ENCODE measurements around the gene UBR3.

The UBR3 gene

DNA sequence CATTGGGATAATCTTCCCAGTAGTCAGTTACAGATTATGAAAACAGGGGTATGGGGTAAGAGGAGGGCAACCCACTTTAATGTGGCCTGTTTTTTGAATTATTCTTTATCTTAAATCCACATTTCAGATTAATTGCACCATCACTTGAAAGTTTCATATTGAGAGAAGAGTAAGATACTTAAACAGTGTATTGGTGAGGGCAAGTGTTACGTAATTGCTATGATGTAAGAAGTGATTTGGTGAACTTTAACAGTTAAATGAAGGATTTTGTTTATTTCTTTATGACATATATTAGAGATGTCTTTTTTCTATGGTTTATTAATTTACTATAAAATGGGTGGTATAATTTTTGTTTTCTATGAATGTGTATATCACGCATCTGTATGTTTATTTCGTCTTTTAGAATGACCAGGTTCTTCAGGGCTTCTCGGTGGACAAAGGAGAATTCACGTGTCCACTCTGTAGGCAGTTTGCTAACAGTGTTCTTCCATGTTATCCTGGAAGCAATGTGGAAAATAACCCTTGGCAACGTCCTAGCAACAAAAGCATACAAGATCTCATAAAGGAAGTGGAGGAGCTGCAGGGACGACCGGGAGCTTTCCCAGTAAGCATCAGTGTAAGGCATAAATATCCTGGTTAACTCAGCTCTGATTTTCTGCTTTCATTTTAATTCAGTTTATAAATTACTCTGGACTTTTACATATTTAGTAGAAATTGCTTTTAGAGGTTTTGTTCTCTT is 179.5 kb downstream of the UBR3 start:
- DNase-seq, result no peak

DNA sequence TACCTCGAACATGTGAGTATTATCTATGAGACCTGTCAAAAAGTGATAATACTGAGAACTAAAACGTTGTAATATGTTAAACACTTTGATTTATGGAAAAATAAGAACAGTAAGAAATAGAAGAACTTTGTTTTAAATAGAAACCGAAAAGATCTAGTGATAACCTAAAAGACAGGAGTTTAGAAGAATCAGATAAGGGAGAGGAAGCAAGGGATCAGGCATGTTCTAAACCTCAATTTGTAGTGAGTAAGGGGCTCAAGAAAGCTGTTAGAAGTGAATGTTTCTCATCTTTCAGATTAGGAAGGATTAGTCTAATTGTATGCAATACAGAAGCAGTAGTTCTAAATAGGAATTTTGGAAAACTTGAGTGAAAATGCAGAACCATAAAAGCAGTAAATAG is 182.0 kb downstream of the UBR3 start:
- DNase-seq, result no peak

DNA sequence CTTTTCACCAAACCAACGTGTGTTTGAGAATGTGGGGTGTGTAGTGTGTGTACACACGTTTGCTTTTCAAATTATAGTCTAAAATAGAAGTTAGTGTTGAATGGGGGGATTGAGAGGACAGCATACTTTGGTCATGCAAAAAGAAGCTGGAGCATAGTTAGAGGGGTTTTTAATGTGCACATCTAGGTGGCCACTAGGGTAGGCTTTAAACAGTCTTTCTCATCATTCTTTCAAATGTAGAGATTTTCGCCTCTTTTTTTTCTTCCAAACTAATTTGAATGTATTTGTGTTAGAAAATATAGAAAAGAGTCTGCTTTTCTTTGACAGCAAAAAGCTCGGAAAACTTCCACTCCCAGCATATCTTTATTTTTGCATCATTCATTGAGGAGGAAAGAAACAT is 185.5 kb downstream of the UBR3 start:
- no peak for DNase-seq

DNA sequence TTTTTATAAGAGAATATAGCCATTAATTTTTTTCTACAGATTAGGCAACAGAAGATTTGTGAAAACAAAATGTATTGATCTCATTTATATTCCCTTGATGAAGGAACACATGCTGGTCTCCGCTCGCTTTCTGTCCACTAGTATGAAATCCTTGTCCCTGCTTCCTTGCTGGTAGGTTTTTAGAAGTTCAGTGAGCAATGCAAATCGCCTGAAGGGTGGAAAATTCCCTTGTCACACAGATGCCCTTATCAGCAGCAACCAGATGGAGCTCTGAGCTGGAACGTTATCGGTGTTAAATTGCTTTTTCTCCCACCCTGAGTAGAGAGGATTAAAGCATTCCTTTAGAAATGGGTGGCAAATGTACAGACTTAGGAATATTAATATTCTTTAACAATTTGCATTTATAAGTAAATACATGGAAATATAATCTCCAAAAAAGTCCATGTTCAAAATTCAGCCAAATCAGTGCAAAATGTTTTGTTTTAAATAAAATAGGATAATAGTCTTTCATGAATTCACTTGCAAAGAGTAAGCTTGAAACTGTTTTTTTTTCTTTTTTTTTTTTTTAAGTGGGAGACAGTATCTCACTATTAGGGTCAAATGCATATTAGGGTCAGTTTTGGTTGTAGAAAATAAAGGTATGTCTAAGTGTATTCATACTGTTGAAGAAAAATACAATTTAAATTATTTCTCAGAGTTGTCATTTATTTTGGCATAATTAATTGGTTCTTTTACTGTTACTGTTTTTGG is 186.7 kb downstream of the UBR3 start:
- no peak for DNase-seq

DNA sequence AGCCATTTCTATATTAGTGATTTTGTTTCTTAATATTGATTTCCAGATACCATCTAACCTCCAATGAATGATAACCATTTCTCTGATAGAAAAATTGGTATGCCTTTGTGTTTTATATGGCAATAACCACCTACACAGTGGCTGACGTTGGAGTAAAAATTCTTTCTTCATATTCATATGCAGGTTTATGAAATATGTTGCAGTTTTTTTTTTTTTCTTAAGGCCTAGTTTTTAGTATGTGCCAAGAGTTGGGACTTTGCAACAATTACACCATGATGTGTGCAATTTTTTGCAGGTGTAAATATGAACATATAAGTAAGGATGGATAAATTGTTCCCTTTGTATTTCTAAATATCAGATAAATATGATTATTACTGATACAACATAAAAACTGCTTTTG is 187.5 kb downstream of the UBR3 start:
- DNase-seq, result no peak

DNA sequence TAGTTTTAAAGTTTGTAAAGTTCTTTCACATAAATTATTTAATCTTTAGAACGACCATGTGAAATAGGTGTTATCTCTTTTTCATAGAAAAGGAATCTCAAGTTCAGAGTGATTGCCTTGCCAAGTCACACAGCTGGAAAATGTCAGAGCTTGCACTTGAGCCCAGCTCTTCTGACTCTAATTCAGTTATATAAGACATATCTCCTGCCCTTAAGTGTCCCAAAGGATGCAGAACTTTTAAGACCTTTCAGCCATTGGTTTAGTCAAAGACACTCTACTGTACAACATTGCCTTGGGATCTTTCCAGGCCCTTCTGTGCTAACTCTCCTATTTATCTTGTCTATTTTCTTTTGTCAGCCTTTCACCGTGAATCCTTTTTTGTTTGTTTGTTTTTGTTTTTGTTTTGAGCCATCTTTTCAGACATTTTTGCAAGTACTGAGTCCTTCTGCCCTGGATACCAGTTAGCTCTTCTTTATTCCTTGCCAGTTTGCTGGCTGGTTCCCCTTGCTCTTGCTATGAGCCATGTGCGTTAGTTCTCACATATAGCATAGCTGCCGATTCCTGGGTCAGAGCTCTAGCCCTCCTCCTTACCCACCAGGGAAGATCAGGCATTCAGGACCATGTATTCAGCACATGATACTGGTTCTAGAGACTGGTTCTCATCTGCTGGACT is 190.7 kb downstream of the UBR3 start:
- no peak for DNase-seq

DNA sequence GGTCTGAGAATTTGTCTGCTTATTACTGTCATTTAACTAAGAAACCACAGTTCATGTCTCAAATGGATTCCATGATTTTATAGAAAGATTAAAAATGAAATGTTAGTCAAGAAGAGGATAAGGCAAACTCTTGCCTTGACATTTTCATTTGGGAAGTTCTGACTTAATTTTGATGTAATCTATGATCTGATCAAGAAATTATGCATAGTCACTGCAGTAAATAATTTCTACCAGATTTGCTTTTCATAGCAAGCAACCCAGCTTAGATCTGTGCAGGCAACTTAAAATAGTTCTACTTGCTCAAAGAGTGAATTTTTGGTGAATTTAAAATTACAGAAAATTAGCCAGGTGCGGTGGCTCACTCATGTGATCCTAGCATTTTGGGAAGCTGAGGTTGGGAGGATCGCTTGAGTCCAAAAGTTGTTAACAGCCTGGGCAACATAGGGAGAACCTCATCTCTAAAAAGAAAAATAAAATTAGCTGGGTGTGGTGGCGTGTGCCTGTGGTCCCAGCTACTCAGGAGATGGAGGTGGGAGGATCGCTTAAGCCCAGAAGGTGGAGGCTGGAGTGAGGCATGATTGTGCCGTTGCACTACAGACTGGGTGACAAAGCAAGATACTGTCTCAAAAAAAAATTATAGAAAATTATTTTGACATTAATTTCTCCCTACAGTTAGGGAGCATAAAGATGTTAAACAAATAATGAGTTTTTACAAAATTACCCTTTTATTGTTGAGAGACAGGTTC is 192.0 kb downstream of the UBR3 start:
- DNase-seq, result no peak

DNA sequence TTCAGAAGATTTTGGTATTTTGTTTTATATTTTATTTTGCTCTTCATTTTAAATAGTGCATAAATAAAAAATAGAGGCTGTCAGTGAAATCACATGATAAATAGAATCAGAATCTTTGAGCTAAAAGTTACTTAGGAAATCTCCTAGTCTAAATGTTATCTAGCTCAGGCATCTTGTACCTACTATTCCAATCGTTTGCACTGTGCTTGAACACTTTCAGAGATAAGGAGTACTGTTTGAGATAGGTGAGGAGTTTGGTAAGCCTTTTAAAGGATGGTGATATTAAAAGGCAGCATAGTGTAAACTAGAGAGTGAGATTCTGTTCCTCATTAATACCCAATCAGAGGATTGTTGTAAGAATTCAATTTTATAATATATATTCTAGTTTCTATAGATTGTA is 193.5 kb downstream of the UBR3 start:
- DNase-seq, result no peak

DNA sequence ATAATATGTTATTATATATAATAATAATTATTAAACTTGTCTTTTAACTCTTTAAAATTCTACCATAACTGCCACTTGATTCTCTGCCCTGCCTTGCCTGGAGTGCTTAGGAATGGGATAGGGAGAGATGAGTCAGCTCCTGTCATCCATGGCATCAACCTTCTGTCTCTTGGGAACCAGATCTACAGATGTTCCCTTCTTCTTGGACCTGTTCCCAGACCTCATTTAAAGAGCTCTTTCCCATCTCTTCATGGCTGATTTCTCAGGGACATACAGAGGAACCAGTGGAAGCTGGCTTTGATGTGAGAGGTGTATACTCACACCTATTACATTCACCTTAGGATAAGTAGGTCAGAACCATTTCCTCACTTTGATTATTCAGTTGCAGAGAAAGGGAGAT is 195.4 kb downstream of the UBR3 start:
- DNase-seq, result no peak

DNA sequence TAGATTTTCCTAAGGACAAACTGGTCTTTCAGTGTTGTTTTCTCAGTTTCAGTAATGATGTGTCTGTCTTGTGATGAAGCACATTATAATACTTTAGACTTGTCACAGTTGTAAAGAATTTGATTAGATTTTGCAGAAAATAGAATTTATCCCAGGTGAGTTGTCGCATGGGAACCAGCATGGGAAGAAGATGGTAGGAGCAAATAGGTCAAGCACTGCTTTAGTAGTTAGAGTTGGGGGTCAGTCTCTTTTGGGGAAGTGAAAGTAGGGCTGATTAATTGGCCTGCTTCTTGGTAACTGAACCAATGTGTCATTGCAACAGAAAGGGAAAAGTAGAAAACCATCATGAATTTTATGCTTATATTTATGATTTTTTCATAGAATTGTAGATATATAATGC is 197.5 kb downstream of the UBR3 start:
- DNase-seq, result no peak

DNA sequence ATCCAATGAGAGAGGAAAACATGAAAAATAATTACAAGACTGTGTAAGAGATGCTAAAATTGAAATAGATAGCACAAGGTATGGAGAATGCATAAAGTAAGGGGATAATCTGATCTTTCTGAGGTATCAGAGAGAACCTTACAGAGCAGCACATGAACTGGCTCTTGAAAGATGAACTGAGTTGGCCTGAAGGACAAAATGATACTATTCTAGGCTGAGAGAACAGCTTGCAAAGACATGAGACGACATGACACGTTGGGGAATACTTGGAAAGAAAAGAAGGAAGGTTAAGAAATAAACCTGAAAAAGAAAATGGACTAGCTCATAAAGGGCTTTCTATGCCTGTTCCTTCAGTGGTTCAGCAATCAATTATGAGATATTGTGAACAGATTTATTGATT is 198.0 kb downstream of the UBR3 start:
- no peak for DNase-seq

DNA sequence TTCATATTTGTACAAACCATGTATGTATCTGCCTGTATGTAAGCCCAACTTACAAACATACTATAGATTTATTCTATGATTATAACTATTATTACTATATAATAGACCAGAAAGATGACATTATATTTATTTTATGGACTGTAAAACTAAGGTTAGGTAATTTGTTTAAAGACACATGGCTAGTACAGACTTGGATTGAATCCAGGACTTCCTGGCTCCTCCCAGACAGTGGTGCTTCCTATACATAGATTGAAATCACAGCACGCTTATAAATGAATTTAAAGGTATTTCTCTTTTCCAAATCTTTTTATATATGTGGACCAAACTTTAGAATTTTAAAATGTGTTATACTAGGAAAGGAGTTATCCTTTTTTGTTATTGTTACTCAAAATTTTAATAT is 199.1 kb downstream of the UBR3 start:
- DNase-seq, result no peak

DNA sequence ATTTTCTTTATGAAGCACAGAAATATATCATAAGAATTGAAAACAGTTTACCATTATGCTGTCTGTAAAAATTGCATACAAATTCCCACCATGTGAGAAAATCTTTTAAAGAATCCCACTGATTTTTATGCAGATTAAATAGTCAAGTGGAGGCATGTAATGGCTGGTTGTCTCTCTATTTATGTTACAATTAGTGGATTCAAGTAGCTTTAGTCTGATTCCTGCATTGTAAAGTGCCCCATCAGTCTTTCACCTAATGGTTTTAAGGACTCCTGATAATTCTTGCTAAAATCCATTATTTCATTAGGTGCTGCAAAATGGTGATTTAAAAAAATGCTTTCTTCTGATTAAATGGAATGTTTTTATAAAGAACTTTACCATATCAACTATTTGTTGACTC is 202.3 kb downstream of the UBR3 start:
- DNase-seq, result no peak

DNA sequence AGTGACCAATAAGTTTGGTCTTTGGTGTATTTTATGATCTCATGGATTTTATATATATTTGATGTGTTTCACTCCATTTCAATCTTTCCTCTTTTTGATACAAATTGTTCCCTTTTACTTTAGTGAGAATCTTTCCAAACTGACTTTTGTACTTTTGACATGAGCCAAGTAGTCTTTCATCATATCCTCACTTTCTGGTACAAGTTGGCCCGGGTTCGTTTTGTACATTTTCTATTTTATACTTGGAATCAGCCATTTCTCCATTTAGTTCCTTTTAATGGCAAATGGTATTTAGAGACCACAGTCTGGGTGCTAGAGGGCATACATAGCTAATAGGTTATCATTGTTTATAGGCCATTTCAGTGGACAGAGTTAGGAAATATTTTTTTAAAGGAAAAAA is 202.8 kb downstream of the UBR3 start:
- DNase-seq, result no peak

DNA sequence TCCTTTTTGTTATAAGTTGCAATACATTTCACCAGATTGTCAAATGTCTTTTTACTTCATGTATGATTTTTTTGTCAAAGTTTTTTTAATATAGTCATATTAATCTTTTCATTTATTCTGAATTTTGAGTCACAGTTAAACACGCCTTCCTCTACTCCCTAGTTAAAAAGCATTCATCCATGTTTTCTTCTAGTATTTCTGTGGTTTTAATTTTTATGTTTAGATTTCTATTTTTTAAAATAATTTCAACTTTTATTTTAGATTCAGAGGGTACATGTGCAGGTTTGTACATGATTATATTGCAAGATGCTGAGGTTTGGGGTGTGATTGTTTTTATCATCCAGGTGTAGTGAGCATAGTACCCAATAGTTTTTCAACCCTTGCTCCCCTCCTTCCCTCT is 204.0 kb downstream of the UBR3 start:
- DNase-seq, result no peak

DNA sequence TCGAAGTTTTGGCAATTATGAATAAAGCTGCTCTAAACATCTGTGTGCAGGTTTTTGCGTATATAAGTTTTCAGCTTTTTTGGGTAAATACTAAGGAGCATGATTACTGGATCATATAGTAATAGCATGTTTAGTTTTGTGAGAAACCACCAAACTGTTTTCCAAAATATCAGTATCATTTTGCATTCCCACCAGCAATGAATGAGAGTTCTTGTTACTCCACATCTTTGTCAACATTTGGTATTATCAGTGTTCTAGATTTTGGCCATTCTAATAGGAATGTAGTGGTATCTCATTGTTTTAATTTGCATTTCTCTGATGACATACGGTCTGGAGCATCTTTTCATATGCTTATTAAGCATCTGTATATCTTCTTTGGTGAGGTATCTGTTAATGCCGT is 207.3 kb downstream of the UBR3 start:
- no peak for DNase-seq

DNA sequence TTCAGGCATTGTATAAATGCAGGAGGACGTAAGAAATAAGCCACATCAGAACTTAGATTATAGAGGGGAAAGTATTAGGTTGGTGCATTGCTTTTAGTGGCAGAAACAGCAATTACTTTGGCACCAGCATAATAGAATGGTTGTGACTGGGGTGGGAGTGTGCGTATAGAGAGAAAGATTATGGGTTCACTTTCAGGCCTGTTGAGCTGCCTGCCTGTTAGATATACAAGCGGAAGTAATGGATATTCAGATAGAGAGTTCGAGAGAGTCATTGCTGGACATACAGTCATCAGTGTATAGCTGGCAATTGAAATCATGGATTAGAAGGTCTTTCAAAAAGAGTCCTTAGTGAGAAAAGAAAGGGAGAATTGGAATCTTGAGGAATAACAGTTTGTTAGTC is 211.5 kb downstream of the UBR3 start:
- DNase-seq, result no peak

DNA sequence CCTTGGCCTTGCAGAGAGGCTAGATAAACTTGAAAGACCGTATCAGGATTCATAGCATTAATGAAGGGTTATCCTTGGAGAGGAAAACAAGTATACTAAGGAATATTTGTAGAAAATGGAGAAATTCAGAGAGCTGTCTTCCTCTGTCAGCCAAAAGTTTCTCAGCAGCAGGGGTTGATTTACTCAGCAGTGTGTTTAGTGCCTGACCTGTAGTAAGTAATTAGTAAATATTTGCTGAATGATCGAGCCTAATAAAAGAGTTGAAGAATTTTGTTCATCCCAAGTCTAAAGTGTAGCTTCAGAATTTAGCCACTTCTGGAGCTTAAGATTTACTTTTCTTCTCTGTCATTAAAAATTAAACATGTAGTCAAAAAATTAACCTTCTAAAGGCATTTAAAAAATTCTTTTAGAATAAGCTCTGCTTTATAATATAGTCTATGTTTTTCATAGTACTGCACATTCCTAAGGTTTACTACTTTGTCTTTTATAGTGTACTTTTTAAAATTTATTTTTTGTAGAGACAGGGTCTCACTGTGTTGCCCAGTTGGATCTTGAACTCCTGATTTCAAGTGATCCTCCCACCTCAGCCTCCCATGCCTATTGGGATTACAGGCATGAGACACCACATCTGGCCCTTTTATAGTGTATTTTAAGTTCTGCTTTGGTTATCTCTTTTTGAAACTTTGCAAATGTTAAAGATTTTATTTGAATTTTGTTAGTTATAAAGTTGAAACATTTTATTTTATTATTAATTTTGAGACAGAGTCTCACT is 212.3 kb downstream of the UBR3 start:
- DNase-seq, result no peak

DNA sequence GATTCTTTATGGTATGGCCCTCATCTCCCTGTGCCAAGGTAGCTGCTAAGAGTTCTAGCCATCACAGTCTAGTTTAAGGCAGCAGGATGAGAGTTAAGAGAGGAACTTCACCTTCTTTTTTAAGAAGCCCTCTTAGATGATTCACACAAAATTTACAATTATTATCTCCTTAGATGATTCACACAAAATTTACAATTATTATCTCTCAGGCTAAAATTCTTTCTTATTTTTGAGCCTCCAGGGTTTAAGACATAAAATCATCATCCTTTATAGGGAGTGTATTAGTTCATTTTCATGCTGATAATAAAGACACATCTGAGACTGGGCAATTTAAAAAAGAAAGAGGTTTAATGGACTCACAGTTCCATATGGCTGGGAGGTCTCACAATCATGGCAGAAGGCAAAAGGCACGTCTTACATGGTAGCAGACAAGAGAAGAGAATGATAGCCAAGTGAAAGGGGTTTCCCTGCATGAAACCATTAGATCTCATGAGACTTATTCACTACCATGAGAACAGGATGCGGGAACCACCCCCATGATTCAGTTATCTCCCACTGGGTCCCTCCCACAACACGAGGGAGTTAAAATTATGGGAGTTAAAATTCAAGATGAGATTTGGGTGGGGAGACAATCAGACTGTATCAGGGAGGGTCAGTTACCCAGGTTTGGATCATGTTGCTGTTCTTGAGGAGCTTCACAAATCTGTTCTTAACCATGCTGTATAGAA is 217.7 kb downstream of the UBR3 start:
- DNase-seq, result no peak

DNA sequence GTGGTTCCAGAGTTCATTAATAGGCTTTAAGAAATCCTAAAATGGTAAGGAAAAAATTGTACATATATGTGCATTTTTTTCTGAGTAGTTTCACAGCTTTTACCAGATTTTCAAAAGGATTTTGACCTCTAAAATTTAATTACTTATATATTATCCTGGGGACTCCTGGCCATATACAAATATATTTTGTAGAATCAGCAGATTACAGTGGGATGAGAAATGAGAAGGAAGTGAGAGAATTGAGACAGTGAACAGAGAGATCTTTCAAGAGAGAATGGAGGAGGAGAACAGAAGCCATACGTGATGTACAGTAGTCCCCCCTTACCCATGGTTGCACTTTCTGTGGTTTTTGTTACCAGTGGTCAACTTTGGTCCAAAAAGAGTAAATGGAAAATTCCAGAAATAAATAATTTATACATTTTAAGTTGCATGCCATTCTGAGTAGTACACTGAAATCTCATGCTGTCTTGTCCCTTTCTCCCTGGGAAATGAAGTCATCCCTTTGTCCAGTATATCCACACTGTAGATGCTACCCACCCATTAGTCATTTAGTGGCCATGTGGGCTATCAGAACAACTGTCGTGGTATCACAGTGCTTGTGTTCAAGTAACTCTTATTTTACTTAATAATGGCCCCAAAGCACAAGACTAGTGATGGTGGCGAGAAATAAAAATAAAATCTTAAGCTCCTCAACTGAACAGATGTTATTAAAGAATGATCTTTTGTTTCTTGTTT is 220.2 kb downstream of the UBR3 start:
- no peak for DNase-seq

DNA sequence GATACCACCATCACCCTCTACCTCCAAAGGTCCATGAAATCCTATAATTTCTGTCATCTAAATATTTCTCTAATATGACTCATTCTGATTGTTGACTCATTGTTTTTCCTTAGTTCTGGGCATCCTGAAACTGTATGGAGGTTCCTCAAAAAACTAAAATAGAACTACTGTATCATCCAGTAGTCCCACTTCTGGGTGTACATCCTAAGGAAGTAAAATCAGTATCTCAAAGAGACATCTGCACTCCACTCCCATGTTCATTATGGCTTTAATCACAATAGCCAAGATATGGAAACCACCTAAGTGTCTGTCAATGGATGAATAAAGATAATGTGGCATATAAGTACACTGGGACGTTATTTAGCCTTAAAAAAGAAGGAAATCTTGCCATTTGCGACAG is 224.9 kb downstream of the UBR3 start:
- no peak for DNase-seq
